HepG2 (cell line): ENCODE results near the gene PTH1R.

Experiments used
- FOXK1 ChIP-seq: sonication (generic); formaldehyde crosslinking; IDR thresholded peaks from 2 replicates; pipeline ENCODE4 v1.4.0; 2020; ENCODE audit warnings: low read depth, missing genetic modification reagents, borderline replicate concordance
- ISX ChIP-seq: sonication (generic); formaldehyde crosslinking; conservative IDR thresholded peaks from 2 replicates; pipeline ENCODE4 v1.5.0; 2020; ENCODE audit warnings: missing genetic modification reagents
- JUNB ChIP-seq: sonication (generic); formaldehyde crosslinking; IDR thresholded peaks from 2 replicates; pipeline ENCODE4 v1.8.0; 2022; ENCODE audit warnings: missing genetic modification reagents, mild to moderate bottlenecking, borderline replicate concordance
- POLR2A ChIP-seq, 2 experiments: IDR thresholded peaks; 2 replicates each; pipeline ENCODE4 v1.6.1; 2011; ENCODE audit warnings: low read depth in 2 of 2, low read length in 2 of 2, mild to moderate bottlenecking in 1 of 2, moderate library complexity in 1 of 2; ENCODE audit not compliant: insufficient read depth in 1 of 2
- SMC3 ChIP-seq: IDR thresholded peaks from 2 replicates; pipeline ENCODE4 v1.6.1; 2011; ENCODE audit warnings: low read length, improper control_type of control experiment
- TCF7L2 ChIP-seq: IDR thresholded peaks from 2 replicates; pipeline ENCODE4 v1.6.1; 2011; ENCODE audit warnings: mild to moderate bottlenecking, low read depth, low read length, moderate library complexity
- TOPORS ChIP-seq: sonication (generic); formaldehyde crosslinking; IDR thresholded peaks from 2 replicates; pipeline ENCODE4 v1.8.0; 2023; ENCODE audit warnings: mild to moderate bottlenecking, missing genetic modification reagents
- ZNF781 ChIP-seq: sonication (generic); formaldehyde crosslinking; IDR thresholded peaks from 2 replicates; pipeline ENCODE4 v1.5.1; 2020; ENCODE audit warnings: borderline replicate concordance, mild to moderate bottlenecking, missing genetic modification reagents; ENCODE audit errors: not compliant biosample characterization
- TF ChIP-seq, protein P1 (sequence below): sonication (generic); formaldehyde crosslinking; IDR thresholded peaks from 2 replicates; pipeline ENCODE4 v1.5.0; 2020; ENCODE audit warnings: mild to moderate bottlenecking, missing genetic modification reagents, moderate library complexity
- TF ChIP-seq, protein P2 (sequence below): IDR thresholded peaks from 2 replicates; pipeline ENCODE4 v1.6.1; 2016

DNA sequence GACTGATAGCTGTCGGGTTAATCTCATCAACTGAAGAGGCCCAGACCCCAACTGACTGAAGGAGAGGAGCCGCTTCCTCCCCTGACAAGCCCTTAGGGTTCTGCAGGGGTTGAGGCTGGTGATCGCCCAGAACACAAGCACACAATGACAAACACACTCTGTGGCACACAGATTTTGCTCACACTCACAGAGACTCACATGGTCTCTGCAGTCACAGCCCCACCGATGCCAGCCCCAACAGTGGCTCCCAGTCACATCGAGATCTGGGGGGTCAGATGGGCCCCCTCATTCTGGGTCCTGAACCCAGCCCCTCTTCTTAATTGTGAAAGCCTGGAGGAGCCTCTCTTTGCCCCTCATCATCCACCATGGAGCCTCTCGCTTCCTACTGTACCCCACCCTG lies 16.7 kb downstream of the PTH1R start:
- TF ChIP-seq TCF7L2 (no peak), JUNB (CRISPR knock-in tag) (no peak), ZNF781 (CRISPR knock-in tag) (no peak), ISX (CRISPR knock-in tag) (no peak), FOXK1 (CRISPR knock-in tag) (no peak), TOPORS (CRISPR knock-in tag) (no peak), POLR2A (IDR thresholded peaks at IDR 0.05; ENCODE audit: insufficient read depth in 1 of 2, low read depth in 2 of 2, low read length in 2 of 2) (no peak), SMC3 (no peak)
- TF ChIP-seq, protein P1, sequence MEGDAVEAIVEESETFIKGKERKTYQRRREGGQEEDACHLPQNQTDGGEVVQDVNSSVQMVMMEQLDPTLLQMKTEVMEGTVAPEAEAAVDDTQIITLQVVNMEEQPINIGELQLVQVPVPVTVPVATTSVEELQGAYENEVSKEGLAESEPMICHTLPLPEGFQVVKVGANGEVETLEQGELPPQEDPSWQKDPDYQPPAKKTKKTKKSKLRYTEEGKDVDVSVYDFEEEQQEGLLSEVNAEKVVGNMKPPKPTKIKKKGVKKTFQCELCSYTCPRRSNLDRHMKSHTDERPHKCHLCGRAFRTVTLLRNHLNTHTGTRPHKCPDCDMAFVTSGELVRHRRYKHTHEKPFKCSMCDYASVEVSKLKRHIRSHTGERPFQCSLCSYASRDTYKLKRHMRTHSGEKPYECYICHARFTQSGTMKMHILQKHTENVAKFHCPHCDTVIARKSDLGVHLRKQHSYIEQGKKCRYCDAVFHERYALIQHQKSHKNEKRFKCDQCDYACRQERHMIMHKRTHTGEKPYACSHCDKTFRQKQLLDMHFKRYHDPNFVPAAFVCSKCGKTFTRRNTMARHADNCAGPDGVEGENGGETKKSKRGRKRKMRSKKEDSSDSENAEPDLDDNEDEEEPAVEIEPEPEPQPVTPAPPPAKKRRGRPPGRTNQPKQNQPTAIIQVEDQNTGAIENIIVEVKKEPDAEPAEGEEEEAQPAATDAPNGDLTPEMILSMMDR (CRISPR knock-in tag) = no peak
- TF ChIP-seq, protein P2, sequence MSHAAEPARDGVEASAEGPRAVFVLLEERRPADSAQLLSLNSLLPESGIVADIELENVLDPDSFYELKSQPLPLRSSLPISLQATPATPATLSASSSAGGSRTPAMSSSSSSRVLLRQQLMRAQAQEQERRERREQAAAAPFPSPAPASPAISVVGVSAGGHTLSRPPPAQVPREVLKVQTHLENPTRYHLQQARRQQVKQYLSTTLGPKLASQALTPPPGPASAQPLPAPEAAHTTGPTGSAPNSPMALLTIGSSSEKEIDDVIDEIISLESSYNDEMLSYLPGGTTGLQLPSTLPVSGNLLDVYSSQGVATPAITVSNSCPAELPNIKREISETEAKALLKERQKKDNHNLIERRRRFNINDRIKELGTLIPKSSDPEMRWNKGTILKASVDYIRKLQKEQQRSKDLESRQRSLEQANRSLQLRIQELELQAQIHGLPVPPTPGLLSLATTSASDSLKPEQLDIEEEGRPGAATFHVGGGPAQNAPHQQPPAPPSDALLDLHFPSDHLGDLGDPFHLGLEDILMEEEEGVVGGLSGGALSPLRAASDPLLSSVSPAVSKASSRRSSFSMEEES (CRISPR knock-in tag) = no peak
